IPS-20b (cell line): ENCODE results near the gene DOCK7.
A peak's percentile ranks its signal among the peaks of the same experiment; 100 is the strongest.

ENCODE experiments used
- H3K27ac ChIP-seq: one replicate; pipeline ENCODE4 v1.5.1; 2013; ENCODE audit warnings: low read length
- H3K27me3 ChIP-seq: 2 replicates; pipeline ENCODE4 v1.6.1; 2013; ENCODE audit warnings: mild to moderate bottlenecking, low read length, inconsistent platforms; ENCODE audit not compliant: insufficient read depth
- H3K36me3 ChIP-seq: 2 replicates; pipeline ENCODE4 v1.6.1; 2013; ENCODE audit warnings: low read depth, mild to moderate bottlenecking, inconsistent platforms, low read length, moderate library complexity; ENCODE audit not compliant: insufficient read depth
- H3K4me1 ChIP-seq: 2 replicates; pipeline ENCODE4 v1.6.1; 2013; ENCODE audit warnings: mild to moderate bottlenecking, control low read depth, inconsistent platforms, low read length, moderate library complexity; ENCODE audit not compliant: insufficient read depth
- H3K4me3 ChIP-seq: 2 replicates; pipeline ENCODE4 v1.5.1; 2013; ENCODE audit warnings: mild to moderate bottlenecking, low read length, inconsistent platforms
- H3K9ac ChIP-seq: 2 replicates; pipeline ENCODE4 v1.6.1; 2013; ENCODE audit warnings: low read depth, mild to moderate bottlenecking, inconsistent platforms, low read length, moderate library complexity
- H3K9me3 ChIP-seq: 2 replicates; pipeline ENCODE4 v1.6.1; 2013; ENCODE audit warnings: mild to moderate bottlenecking, low read depth, low read length, inconsistent platforms; ENCODE audit not compliant: insufficient read depth

Gene DOCK7

GRCh38 chr1:62687903-62688686 is at the start of gene DOCK7:
Gene DOCK7, minus strand, starts transcription at chr1:62688386. Its CDS starts 122 bp downstream, at chr1:62688264.
- H3K4me1 ChIP-seq, result peaks cover 14% of the 10 kb centered on the region
- no peaks in the 10 kb centered on the region for H3K36me3 ChIP-seq
- no peaks in the 10 kb centered on the region for H3K27me3 ChIP-seq
- H3K9me3 ChIP-seq, result no peaks in the 10 kb centered on the region
- peak within 1 kb of the TSS; percentile 90 for H3K4me3 ChIP-seq
- H3K9ac ChIP-seq, result peak within 1 kb of the TSS; percentile 91
- H3K27ac ChIP-seq, result peak within 1 kb of the TSS; percentile 54

- Histone ChIP-seq H3K4me1 (0 out of 2 replicates have a peak, but pooled peaks cover 3% of the 10 kb centered on the region), H3K4me3 (no peak overlapping the region), H3K9me3 (no peaks in the 10 kb centered on the region), H3K9ac (no peak overlapping the region), H3K27me3 (no peaks in the 10 kb centered on the region), H3K27ac (no peak overlapping the region), H3K36me3 (no peaks in the 10 kb centered on the region)
These were observed 47.4 kb upstream of the DOCK7 start for GRCh38 chr1:62735491-62736171.

GRCh38 chr1:62732331-62732730 is 44.1 kb upstream of the DOCK7 start:
- Histone ChIP-seq H3K27ac (no peak overlapping the region), H3K9me3 (no peaks in the 10 kb centered on the region), H3K27me3 (no peaks in the 10 kb centered on the region), H3K4me3 (no peak overlapping the region), H3K9ac (0 out of 2 replicates have a peak overlapping the region, but pooled peaks have one; percentile 36), H3K36me3 (no peaks in the 10 kb centered on the region), H3K4me1 (0 out of 2 replicates have a peak, but pooled peaks cover 3% of the 10 kb centered on the region)

- Histone ChIP-seq H3K36me3 (no peaks in the 10 kb centered on the region), H3K9me3 (no peaks in the 10 kb centered on the region), H3K4me3 (no peak overlapping the region), H3K9ac (no peak overlapping the region), H3K27ac (no peak overlapping the region), H3K4me1 (peaks cover 14% of the 10 kb centered on the region; the same call in 1 of the 2 replicates), H3K27me3 (no peaks in the 10 kb centered on the region)
These were observed 40.8 kb upstream of the DOCK7 start for GRCh38 chr1:62728963-62729362.

- Histone ChIP-seq H3K36me3 (no peaks in the 10 kb centered on the region), H3K27me3 (no peaks in the 10 kb centered on the region), H3K9ac (no peak overlapping the region), H3K27ac (no peak overlapping the region), H3K4me3 (no peak overlapping the region), H3K4me1 (peaks cover 14% of the 10 kb centered on the region; the same call in 1 of the 2 replicates), H3K9me3 (no peaks in the 10 kb centered on the region)
These were observed 39.6 kb upstream of the DOCK7 start for GRCh38 chr1:62727656-62728407.

- H3K9me3 ChIP-seq, result no peaks in the 10 kb centered on the region
- H3K36me3 ChIP-seq, result no peaks in the 10 kb centered on the region
- no peak overlapping the region for H3K4me3 ChIP-seq
- H3K4me1 ChIP-seq, result peaks cover 11% of the 10 kb centered on the region; the same call in 1 of the 2 replicates
- no peaks in the 10 kb centered on the region for H3K27me3 ChIP-seq
- no peak overlapping the region for H3K27ac ChIP-seq
- H3K9ac ChIP-seq, result no peak overlapping the region
These were observed 37.8 kb upstream of the DOCK7 start for GRCh38 chr1:62726011-62726442.

- Histone ChIP-seq H3K4me3 (no peak overlapping the region), H3K9me3 (no peaks in the 10 kb centered on the region), H3K4me1 (peaks cover 11% of the 10 kb centered on the region; the same call in 1 of the 2 replicates), H3K9ac (no peak overlapping the region), H3K36me3 (no peaks in the 10 kb centered on the region), H3K27ac (no peak overlapping the region), H3K27me3 (no peaks in the 10 kb centered on the region)
These were observed 37.1 kb upstream of the DOCK7 start for GRCh38 chr1:62725255-62725654.

- Histone ChIP-seq H3K36me3 (no peaks in the 10 kb centered on the region), H3K27me3 (no peaks in the 10 kb centered on the region), H3K4me1 (peaks cover 11% of the 10 kb centered on the region; the same call in 1 of the 2 replicates), H3K4me3 (no peak overlapping the region), H3K27ac (no peak overlapping the region), H3K9me3 (no peaks in the 10 kb centered on the region), H3K9ac (no peak overlapping the region)
These were observed 36.2 kb upstream of the DOCK7 start for GRCh38 chr1:62724430-62724829.

- Histone ChIP-seq H3K27me3 (no peaks in the 10 kb centered on the region), H3K9ac (no peak overlapping the region), H3K36me3 (no peaks in the 10 kb centered on the region), H3K4me1 (peaks cover 11% of the 10 kb centered on the region; the same call in 1 of the 2 replicates), H3K4me3 (no peak overlapping the region), H3K27ac (no peak overlapping the region), H3K9me3 (no peaks in the 10 kb centered on the region)
These were observed 35.7 kb upstream of the DOCK7 start for GRCh38 chr1:62723883-62724282.

GRCh38 chr1:62722796-62723195 is 34.6 kb upstream of the DOCK7 start:
- H3K36me3 ChIP-seq, result no peaks in the 10 kb centered on the region
- H3K4me3 ChIP-seq, result no peak overlapping the region
- H3K9me3 ChIP-seq, result no peaks in the 10 kb centered on the region
- no peak overlapping the region for H3K27ac ChIP-seq
- no peaks in the 10 kb centered on the region for H3K27me3 ChIP-seq
- peaks cover 11% of the 10 kb centered on the region; the same call in 1 of the 2 replicates for H3K4me1 ChIP-seq
- no peak overlapping the region for H3K9ac ChIP-seq

GRCh38 chr1:62720946-62721554 is 32.9 kb upstream of the DOCK7 start:
- Histone ChIP-seq H3K4me1 (peaks cover 10% of the 10 kb centered on the region; the same call in 1 of the 2 replicates), H3K27ac (no peak overlapping the region), H3K36me3 (no peaks in the 10 kb centered on the region), H3K4me3 (no peak overlapping the region), H3K9ac (no peak overlapping the region), H3K27me3 (no peaks in the 10 kb centered on the region), H3K9me3 (no peaks in the 10 kb centered on the region)
